GM21447 (cell line): ENCODE measurements around the gene RDH16.
"Not testable (repeated sequence)": the region's sequence is repeated elsewhere in the genome, so short reads cannot be mapped to it uniquely, and the experiment has no call there.

Source experiments
- ATAC-seq: cut with Tn5 transposase; IDR thresholded peaks from one replicate; pipeline ENCODE4 v1.9.1; 2021; ENCODE audit not compliant: unreplicated experiment

RDH16 gene

GRCh38 chr12:56954958-56955355 lies 2.5 kb downstream of the RDH16 start:
- ATAC-seq = no peak

- no peak for ATAC-seq
Measured at GRCh38 chr12:56954057-56954957, 3.1 kb downstream of the RDH16 start.

GRCh38 chr12:56953314-56953713 lies 4.1 kb downstream of the RDH16 start:
- no peak for ATAC-seq

GRCh38 chr12:56951582-56952339 lies 5.6 kb downstream of the RDH16 start:
- no peak for ATAC-seq

- ATAC-seq = no peak
Measured at GRCh38 chr12:56948881-56949280, 8.5 kb downstream of the RDH16 start.

GRCh38 chr12:56948457-56948777 lies 9.0 kb downstream of the RDH16 start:
- no peak for ATAC-seq

GRCh38 chr12:56947633-56948456 lies 9.6 kb downstream of the RDH16 start:
- ATAC-seq = no peak

GRCh38 chr12:56943878-56944277 lies 13.5 kb downstream of the RDH16 start:
- ATAC-seq = no peak

GRCh38 chr12:56943374-56943773 lies 14.0 kb downstream of the RDH16 start:
- not testable (repeated sequence) for ATAC-seq

GRCh38 chr12:56941299-56942017 lies 15.9 kb downstream of the RDH16 start:
- ATAC-seq = peak; percentile 74

GRCh38 chr12:56940942-56941298 lies 16.5 kb downstream of the RDH16 start:
- not testable (repeated sequence) for ATAC-seq

GRCh38 chr12:56935752-56936151 lies 21.7 kb downstream of the RDH16 start:
- ATAC-seq = no peak

GRCh38 chr12:56935157-56935556 lies 22.3 kb downstream of the RDH16 start:
- no peak for ATAC-seq

GRCh38 chr12:56933826-56934625 lies 23.4 kb downstream of the RDH16 start, which contains the start of gene SDR9C7:
TSS of gene SDR9C7 (minus strand) at chr12:56934408. CDS start at chr12:56934261, 147 bp downstream.
- ATAC-seq = no peak

GRCh38 chr12:56932867-56933266 lies 24.5 kb downstream of the RDH16 start:
- no peak for ATAC-seq

- ATAC-seq = no peak
Measured at GRCh38 chr12:56932146-56932545, 25.3 kb downstream of the RDH16 start.

- no peak for ATAC-seq
Measured at GRCh38 chr12:56931474-56931978, 25.9 kb downstream of the RDH16 start.

GRCh38 chr12:56930241-56930640 lies 27.2 kb downstream of the RDH16 start:
- no peak for ATAC-seq

- no peak for ATAC-seq
Measured at GRCh38 chr12:56929780-56930179, 27.6 kb downstream of the RDH16 start.

GRCh38 chr12:56928262-56928661 lies 29.1 kb downstream of the RDH16 start:
- ATAC-seq = no peak
